HG02885 (cell line): Measurements from ENCODE around the gene SUPT4H1.

Experiments
- ATAC-seq: cut with Tn5 transposase; IDR thresholded peaks from one replicate; pipeline ENCODE4 v1.9.1; 2021; ENCODE audit warnings: mild to moderate bottlenecking; ENCODE audit not compliant: unreplicated experiment, poor library complexity

Gene SUPT4H1

DNA sequence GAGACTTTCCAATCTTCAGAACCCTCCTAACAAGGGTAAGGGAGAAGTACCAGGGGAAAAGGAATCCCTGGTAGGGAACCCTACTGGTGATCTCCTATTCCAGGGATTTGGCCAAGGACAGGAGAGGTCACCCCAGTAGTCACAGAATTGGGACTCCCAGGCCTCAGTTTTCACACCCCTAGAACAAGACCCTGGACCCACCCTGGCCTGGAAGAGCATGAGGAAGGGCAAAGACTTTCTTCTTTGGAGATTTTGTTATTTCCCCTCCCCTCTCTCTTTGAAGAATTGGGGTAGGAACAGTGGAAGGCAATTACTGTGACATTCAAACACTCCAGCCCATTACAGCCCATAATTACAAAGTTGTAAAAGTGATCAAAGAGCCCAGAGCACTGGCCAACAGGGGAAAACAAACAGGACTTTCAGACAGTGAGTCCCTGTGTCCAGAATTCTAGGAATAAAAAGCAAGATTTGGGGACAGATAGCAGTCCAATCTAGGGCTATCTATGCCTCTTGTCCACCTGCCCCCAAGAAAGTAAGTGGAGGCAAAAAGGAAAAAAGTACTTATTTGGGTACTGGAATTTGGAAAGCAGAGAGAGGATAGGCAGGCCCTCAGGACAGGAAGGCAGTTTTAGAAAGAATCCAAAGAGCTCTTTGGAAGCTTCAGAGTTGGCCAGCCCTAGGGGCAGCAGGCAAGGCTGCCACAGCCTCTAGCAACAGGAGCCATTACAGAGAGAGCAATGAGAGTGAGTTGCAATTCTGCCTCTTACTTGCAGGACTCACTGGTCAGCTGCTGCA lies 13.4 kb upstream of the SUPT4H1 start:
- no peak for ATAC-seq

DNA sequence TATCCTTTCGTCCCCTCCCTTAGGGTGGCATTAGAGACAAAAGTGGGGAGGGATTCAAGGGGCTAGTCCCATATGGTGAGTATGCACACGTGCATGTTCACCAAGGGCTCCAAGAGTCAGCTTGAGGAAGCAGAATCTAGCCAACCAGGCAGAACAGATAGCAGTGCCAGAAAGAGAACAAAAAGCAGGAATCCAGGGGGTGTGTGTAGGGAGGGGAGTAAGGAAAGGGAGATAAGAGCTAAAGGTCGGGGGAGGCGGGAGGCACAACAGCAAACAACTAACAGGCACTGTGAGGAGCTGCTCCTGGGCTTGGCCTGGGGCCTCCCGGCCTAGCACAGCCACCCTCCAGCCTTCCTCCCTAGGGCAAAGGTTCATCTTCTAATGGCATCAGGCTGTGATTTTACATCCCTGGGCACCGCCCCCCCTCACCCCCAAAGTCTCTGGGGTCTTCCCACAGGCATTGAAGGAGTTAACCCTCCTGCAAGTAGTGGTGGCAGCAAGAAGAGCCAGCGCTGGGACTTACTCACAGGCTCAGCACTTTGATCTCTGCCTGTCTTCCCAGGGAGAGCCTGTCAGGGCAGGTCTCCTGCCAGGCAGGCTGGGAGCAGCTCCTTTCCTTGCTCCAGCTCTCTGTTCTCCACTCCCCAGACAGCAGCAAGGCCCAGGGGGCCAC lies 12.4 kb upstream of the SUPT4H1 start:
- ATAC-seq = no peak

DNA sequence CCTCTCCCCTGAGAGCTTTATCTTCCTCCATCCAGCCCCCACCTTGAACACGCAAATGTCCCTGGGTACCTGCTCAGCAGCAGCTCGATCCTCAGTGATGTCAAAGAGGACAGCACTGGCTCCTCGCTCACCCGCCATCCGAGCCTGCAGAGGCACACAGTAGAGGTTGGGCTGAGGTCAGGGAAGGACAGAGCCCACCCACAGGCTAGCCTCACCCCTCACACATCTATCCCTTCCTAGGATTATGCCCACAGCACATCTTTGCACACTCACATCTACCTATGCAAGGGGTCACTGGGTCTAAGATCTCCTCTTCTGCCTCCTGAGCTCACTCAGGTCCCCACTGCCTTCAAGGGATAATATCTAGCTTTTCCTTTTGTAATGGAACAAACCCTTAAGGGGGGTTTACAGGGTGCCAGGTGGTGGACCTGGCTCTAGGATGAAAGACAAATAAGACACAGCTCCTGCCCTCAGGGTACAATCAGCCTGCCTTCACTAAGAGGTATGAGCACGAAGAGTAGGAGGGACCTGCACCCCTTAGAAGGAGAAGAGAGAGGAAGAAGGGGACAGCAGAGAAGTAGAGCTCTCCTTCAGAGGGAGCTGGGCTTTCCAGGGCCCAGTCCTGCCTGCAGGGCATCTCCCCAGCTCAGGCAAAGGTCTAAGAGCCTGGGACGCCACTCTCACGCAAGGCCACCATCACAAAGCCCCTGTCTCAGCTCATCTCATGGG lies 11.6 kb upstream of the SUPT4H1 start:
- no peak for ATAC-seq

DNA sequence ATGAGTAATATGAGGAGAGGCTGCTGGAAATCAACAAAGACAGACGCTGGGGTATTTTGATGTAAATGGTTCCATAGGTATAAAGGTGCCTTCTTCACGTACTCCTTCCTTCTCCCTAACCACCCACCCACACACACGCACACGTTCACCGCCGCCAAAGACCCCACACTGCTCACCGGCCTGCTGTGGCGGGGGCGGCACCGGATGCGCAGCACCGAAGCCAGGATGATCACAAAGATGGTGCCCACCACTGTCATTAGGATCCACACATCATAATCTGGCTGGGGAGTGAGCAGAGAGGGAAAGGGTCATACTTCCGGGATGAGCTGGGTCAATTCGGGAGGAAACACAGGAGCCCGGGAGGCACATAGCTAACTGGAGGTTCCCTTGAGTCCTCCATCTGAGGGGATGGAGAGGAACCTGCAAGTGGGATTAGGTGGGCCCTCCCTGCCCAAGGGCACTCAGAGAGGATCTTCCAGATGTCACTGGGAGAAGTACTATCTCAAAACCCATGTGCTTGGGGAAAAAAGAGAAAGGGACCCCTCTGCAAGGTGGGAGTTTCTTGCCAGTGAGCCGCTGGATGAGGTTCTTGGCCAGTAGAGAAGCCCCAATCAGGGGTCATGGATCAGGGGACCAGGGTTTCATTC lies 10.5 kb upstream of the SUPT4H1 start:
- ATAC-seq = no peak

DNA sequence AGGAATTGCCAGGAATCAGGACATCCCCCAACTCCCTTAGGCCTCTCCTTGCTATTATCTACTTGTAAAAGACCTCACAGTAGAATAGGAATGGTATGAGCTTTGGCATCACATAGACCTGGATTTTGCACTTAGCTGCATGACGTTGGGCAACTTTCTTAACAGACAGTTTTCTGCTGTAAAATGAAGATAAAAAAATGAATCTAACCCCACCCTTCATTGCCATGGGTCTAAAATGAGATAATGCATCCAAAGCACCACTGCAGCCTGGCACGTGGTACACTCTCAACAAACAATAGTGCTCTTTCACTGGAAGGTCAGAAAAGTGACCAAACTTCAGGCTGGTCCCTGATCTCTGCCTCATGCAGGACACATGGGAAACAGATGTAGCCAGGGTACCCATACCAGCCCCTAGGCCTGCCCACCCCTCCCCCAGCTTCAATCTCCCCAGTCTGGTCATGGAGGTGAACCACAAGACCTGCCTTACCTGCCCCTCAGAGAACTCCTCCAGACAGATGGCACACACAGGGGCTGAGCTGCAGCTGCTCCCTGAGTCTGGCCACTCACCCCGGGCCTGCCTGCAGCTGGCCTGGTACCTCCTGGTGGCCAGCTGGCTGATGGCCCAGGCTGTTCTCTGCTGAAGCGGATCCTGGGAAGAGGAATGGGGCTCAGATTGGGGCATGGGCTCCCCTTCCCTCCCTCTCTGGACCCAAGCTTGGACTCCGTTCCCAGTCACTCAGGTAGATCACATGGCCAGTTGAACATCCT lies 8.5 kb upstream of the SUPT4H1 start:
- ATAC-seq = no peak

DNA sequence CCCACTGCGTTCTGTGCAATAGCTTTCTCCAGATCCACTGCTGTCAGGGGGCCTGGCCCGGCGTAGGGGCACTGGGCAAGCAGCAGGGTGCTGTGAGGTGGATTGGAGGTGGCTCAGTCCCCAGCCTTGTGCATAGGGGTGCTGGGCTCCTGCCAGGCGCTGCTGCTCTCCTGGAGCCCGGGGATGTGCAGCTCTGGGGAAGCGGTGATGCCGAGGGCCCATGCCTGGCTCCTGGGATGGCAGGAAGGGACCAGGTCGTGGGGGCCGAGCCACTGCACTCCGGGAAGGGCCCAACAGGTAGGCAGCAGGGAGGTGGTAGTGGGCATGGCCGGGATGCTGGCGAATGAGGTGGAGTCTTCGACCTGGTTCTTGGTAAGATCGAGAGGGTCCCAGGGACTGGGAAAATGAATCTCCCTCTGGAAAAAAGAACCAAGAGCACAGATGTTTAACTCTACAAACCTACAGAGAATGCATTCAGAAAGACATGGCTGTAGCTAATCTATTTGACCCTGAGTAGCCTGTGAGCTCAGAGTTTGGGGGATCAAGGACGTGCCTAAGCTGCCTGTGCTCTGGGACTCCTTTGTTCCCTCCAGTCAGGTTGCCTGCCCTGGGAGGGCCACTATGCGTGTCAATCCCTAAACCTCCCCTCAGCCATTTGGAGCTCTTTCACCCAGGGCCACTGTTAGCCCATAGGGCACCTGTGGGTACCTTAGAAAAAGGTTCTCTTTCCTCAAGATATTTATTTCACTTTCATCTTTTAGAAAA lies 6.6 kb upstream of the SUPT4H1 start:
- no peak for ATAC-seq

DNA sequence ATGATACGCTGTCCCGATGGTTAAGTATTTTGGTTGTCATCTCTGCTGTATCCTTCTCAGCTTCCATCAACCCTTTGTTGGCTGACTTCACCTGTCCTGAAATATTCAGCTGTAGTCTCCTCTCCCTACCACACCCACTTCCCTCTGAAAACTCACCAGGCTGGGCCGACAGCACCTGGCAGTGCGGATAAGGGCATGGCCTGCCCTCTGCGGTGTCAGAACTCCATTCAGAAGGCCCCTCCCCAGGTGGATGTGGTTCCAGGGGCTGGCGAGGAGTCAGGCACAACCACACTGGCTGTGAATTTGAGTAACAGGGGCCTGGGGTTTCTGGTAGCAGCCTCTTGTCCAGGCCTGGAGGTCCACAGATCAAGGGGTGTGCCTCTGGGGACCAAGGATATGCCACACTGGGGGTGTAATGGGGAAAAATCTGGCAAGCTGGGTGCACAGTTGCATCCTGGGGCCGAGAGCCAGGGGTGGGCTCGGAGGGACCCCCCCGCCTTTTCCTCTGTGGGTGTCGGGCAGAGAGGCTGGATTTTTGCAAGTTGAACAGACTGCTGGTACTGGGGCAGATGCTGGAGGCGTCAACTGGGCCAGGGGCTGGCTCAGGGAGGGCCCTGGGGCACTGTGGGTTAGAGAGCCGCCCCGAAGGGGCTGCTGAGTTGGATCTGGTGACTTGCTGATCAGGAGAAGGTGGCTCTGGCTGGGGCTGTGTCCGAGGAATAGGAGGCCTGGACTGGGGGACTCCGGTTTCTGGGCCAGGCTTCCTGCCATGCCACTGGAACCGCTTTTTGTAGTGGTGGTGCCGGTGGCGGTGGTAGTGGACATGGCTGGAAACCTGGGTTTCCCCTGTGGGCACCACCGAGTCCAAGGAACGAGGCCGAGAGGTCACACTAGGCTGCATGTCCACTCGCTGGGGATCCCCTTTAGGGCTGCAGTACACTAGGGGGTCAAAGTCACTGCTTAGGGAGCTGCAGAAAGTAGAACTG lies 5.6 kb upstream of the SUPT4H1 start:
- ATAC-seq = no peak

DNA sequence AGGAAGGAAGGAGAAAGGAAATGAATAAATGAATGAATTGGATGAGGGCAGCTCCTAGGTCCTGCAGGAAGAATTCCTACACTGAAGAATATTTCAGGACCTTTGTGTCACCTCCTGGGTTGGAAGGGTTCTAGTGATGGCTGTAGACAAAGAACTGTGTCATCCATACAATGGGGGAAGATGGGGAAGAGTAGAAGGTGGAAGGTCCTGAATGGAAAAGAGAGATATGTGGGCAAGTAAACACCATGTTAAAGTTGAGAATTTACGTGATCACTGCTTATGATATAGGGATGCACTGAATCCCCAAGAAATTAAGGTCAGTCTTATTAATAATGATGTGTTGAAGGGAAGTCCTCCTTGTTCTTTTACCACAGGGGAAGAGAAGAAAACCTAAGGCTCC lies 4.2 kb upstream of the SUPT4H1 start:
- ATAC-seq = no peak

DNA sequence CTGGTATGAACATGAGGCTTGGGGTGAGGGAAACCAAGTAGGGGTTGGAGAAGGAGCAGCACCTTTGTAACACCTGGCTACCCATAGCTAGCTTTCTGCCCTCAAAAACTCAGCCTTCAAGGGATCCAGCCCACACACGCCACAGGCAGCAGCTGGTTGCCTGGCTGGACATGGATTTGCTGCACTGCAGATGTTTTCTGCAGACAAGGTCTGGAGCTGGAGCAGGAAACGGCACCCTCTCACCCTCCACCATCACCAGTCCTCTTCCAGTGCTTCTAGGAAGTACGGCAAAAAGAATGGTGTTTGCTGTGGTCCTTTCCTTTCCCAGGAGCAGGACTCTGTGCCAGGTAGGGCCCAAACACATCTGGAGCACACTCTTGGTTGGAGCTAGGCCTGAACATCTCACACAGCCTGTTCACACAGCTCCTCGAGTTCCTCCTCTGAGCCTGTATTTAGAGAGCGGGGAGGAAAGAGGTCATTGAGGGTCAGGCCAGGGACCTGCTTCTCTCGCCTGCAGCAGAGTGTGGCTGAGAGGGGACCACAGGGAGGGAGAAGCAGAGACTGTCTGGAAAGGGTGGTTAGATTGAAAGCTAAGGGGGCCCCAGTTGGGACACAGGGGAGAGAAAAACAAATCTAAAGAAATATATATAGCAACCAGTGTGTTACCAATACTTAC lies 2.7 kb upstream of the SUPT4H1 start:
- ATAC-seq = no peak

DNA sequence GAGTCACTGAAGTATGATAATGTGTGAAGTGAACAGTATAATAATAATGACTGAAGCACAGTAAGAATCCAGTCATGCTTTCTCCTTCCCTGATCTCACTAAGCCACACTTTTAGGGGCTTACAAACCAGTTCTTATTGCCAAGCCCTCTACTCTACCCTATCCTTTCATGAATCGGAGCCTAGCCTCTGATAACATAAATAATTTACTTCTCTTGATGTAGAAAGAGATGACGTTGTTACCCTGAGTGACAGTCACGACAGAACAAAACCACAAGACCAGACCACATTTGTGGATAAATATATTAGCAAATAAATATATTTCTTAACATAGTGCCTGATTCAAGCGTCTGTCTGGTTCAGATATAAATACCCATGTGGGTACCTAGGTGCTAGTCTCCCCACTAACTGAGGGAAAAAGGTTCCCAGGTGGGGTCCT lies 1.4 kb upstream of the SUPT4H1 start:
- no peak for ATAC-seq

DNA sequence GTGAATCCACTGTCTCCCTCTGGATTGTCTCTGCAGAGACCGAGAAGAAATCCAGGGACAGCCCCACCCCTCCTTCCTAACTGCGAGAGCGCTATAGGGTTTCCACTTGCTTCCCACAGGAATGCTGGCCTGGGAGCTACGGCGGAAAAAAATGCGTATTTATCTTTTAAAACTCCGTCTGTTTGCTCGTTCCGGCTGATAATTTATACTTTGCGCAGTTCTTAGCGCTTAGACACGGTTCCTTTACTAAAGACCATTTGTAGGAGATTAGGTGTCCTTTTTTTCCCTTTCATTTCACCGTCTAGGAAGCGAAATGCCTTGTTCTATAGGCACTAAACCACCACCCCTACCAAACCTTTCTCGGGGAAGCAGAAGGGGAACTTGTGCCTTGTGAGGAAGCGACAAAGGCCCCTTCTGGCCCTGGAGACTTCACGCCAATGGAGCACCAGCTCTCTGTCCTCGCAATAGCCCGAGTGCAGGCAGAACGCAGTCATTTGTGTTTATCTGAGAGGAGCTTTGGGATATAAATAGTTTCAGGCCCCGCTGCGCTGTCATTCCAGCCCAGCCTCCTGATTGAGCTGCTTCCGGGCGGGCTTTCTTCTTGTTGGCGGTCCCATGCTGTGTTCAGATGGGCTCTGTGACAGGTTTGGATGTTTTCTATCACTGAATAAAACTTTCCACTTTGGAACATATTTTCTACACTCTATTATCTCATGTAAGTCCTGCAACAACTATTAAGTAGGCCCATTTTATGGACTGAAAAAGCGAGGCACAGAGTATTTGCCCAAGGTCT lies 791 bp upstream of the SUPT4H1 start:
- no peak for ATAC-seq

DNA sequence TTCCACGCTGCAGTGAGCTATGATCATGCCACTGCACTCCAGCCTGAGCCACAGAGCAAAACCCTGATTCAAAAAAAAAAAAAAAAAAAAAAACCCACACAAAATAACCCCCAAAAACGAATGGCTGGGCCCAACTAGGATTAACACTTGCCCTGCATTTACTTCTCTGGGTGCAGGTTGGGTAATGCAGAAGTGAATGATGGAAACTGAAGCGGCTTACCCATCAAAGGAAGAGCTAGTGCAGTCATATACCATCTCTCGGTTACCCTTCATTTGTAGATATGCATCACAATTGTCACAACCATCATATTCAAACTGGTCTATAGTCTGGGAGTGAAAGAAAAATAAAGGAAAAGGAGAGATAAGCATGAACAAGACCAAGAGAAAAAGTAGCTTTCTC lies 819 bp downstream of the SUPT4H1 start:
- ATAC-seq = no peak

DNA sequence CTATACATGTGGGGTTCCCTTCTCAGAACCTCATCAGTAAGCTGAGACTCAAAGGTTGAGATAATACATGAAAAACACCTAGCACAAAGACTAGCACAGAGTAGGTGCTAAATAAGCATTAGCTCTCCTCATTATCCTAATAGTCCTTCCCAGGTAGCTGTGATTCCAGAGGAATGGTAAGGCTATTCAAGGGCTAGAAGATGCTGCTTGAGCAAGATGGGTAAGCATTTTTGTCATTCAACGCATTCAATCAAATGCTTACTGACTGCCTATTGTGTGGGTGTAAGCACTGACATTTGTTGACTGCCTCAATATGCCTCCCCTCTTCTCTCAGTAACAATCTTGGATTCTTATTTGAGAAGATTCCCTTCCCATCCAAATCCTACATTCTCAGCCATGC lies 4.0 kb downstream of the SUPT4H1 start:
- no peak for ATAC-seq

DNA sequence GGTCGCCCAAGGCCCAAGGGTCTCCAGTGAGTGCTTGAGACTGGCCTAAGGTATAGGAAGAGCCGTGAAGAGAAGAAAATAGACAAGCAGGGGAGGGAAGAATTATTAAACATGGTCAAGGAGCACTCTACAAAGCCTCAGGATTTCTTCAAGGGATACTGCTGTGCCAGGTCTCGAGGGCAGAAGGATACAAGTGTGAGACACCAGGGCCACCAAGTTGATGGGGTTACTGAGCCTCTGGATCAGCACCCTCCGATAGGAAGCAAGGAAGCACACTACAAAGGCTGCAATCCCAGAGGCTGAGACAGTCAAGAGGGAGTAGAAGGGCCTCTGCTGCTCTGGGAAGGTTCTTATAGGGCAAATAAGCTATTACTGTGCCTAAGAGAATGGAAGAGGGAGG lies 6.5 kb downstream of the SUPT4H1 start:
- ATAC-seq = no peak

DNA sequence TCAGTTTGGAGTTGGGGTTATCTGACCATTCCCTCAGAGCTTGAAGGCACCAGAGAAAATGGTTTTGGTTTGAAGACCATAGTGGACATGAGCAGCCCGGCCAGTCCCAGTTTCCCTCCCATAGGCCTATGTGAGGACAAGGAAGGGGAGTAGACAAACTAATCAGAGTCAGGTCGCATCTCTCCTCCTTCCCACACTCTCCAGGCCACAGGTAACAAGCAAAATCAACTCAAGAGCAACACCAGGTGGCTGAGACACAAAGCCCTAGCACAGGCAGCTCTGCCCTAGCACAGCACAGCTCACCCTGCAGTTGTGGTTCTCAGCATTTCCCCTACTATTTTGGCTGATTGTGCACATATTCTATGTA lies 7.2 kb downstream of the SUPT4H1 start:
- peak; percentile 53 for ATAC-seq

DNA sequence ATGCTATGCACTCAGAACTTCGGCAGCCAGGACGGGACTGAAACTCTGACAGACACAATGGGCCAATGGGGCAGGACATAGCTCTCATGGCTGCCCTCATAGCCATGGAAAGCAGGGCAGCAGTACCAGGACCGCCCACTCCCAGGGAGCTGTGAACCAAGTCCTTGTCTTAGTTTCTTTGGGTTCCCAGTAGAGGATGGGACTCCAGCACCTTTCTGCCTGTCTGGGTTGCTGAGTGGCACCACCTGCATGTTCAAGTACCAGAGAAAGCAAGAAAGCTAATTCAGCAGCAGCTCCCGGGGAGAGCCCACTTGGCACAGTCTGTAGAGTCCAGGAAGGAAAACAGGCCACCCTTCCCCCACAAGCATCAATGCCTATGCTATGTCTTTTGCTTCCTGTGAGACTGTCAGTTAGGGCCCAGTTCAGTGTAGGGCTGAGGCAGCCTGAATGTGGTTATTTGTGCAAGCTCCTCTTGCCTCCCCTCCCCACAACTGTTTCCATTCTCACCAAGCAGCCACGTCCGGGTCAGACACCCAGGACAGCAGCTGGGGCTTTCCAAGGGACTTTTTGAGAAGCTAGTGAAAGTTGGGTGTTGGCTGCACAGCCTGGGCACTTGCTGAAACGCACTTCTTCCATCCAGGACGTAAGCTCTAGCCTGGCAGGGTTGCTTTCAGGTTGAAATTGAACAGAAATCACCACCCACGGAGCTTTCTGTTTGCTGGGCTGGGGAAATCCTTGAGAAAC lies 7.8 kb downstream of the SUPT4H1 start:
- peak; percentile 87 for ATAC-seq
